ENCODE results near the gene RWDD1. TPM values are rescaled to one million over a fixed set of nuclear protein-coding genes. Genes with fewer than 3 reads are reported as not detected.

The RWDD1 gene
- total and polyA plus RNA-seq, 2 of the 13 experiments (the other 11 are each of a cell fraction or from before 2014, with no cell fraction given), result 27.4 to 67.1 TPM

DNA sequence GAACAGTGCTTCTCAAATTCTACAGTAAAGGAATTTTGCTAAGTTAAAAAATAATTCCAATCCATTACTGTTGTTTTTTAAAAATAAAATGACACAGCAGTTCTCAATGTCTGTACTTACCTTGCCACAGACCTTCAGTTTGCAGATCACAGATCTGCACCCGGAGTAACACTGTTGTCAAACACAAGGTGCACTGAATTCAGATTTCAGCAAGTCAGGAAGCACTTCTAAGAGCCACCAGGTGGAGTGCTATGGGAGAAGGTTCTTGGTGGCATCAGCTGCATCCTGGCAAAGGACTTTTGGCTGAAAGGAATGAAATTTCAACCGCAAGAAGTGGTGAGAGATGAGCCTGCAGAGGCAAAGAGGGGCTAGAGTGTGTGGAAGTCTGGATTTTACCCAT is 62.4 kb downstream of the RWDD1 start (continued):
- TF ChIP-seq, protein P1, sequence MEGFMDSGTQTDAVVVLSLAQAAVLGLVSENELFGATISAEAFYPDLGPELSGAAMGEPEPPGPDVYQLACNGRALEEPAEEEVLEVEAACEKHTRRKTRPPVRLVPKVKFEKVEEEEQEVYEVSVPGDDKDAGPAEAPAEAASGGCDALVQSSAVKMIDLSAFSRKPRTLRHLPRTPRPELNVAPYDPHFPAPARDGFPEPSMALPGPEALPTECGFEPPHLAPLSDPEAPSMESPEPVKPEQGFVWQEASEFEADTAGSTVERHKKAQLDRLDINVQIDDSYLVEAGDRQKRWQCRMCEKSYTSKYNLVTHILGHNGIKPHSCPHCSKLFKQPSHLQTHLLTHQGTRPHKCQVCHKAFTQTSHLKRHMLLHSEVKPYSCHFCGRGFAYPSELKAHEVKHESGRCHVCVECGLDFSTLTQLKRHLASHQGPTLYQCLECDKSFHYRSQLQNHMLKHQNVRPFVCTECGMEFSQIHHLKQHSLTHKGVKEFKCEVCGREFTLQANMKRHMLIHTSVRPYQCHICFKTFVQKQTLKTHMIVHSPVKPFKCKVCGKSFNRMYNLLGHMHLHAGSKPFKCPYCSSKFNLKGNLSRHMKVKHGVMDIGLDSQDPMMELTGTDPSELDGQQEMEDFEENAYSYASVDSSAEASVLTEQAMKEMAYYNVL (CRISPR knock-in tag; IDR thresholded peaks at IDR 0.05; ENCODE audit: borderline replicate concordance), result no peak
- TF ChIP-seq ZNF326 (CRISPR knock-in tag; IDR thresholded peaks at IDR 0.05; ENCODE audit: borderline replicate concordance) (no peak), HNRNPL (IDR thresholded peaks at IDR 0.05; ENCODE audit: low read depth, low read length) (no peak), CREB1 (IDR thresholded peaks at IDR 0.05) (no peak), CREB1 (CRISPR knock-in tag; IDR thresholded peaks at IDR 0.05) (no peak), ZNF205 (CRISPR knock-in tag; IDR thresholded peaks at IDR 0.05) (no peak), ZNF160 (CRISPR knock-in tag; IDR thresholded peaks at IDR 0.05) (no peak), RBM22 (optimal IDR thresholded peaks at IDR 0.05; ENCODE audit: low read length) (peak; percentile 66)
- TF ChIP-seq, protein P2, sequence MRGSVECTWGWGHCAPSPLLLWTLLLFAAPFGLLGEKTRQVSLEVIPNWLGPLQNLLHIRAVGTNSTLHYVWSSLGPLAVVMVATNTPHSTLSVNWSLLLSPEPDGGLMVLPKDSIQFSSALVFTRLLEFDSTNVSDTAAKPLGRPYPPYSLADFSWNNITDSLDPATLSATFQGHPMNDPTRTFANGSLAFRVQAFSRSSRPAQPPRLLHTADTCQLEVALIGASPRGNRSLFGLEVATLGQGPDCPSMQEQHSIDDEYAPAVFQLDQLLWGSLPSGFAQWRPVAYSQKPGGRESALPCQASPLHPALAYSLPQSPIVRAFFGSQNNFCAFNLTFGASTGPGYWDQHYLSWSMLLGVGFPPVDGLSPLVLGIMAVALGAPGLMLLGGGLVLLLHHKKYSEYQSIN (CRISPR knock-in tag; IDR thresholded peaks at IDR 0.05; ENCODE audit: borderline replicate concordance), result no peak
- TF ChIP-seq, protein P3, sequence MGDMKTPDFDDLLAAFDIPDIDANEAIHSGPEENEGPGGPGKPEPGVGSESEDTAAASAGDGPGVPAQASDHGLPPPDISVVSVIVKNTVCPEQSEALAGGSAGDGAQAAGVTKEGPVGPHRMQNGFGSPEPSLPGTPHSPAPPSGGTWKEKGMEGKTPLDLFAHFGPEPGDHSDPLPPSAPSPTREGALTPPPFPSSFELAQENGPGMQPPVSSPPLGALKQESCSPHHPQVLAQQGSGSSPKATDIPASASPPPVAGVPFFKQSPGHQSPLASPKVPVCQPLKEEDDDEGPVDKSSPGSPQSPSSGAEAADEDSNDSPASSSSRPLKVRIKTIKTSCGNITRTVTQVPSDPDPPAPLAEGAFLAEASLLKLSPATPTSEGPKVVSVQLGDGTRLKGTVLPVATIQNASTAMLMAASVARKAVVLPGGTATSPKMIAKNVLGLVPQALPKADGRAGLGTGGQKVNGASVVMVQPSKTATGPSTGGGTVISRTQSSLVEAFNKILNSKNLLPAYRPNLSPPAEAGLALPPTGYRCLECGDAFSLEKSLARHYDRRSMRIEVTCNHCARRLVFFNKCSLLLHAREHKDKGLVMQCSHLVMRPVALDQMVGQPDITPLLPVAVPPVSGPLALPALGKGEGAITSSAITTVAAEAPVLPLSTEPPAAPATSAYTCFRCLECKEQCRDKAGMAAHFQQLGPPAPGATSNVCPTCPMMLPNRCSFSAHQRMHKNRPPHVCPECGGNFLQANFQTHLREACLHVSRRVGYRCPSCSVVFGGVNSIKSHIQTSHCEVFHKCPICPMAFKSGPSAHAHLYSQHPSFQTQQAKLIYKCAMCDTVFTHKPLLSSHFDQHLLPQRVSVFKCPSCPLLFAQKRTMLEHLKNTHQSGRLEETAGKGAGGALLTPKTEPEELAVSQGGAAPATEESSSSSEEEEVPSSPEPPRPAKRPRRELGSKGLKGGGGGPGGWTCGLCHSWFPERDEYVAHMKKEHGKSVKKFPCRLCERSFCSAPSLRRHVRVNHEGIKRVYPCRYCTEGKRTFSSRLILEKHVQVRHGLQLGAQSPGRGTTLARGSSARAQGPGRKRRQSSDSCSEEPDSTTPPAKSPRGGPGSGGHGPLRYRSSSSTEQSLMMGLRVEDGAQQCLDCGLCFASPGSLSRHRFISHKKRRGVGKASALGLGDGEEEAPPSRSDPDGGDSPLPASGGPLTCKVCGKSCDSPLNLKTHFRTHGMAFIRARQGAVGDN (CRISPR knock-in tag; IDR thresholded peaks at IDR 0.05), result no peak
- TF ChIP-seq, protein P4, sequence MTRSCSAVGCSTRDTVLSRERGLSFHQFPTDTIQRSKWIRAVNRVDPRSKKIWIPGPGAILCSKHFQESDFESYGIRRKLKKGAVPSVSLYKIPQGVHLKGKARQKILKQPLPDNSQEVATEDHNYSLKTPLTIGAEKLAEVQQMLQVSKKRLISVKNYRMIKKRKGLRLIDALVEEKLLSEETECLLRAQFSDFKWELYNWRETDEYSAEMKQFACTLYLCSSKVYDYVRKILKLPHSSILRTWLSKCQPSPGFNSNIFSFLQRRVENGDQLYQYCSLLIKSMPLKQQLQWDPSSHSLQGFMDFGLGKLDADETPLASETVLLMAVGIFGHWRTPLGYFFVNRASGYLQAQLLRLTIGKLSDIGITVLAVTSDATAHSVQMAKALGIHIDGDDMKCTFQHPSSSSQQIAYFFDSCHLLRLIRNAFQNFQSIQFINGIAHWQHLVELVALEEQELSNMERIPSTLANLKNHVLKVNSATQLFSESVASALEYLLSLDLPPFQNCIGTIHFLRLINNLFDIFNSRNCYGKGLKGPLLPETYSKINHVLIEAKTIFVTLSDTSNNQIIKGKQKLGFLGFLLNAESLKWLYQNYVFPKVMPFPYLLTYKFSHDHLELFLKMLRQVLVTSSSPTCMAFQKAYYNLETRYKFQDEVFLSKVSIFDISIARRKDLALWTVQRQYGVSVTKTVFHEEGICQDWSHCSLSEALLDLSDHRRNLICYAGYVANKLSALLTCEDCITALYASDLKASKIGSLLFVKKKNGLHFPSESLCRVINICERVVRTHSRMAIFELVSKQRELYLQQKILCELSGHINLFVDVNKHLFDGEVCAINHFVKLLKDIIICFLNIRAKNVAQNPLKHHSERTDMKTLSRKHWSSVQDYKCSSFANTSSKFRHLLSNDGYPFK (CRISPR knock-in tag; IDR thresholded peaks at IDR 0.05; ENCODE audit: borderline replicate concordance), result no peak
- TF ChIP-seq, protein P5, sequence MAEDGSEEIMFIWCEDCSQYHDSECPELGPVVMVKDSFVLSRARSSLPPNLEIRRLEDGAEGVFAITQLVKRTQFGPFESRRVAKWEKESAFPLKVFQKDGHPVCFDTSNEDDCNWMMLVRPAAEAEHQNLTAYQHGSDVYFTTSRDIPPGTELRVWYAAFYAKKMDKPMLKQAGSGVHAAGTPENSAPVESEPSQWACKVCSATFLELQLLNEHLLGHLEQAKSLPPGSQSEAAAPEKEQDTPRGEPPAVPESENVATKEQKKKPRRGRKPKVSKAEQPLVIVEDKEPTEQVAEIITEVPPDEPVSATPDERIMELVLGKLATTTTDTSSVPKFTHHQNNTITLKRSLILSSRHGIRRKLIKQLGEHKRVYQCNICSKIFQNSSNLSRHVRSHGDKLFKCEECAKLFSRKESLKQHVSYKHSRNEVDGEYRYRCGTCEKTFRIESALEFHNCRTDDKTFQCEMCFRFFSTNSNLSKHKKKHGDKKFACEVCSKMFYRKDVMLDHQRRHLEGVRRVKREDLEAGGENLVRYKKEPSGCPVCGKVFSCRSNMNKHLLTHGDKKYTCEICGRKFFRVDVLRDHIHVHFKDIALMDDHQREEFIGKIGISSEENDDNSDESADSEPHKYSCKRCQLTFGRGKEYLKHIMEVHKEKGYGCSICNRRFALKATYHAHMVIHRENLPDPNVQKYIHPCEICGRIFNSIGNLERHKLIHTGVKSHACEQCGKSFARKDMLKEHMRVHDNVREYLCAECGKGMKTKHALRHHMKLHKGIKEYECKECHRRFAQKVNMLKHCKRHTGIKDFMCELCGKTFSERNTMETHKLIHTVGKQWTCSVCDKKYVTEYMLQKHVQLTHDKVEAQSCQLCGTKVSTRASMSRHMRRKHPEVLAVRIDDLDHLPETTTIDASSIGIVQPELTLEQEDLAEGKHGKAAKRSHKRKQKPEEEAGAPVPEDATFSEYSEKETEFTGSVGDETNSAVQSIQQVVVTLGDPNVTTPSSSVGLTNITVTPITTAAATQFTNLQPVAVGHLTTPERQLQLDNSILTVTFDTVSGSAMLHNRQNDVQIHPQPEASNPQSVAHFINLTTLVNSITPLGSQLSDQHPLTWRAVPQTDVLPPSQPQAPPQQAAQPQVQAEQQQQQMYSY (CRISPR knock-in tag; IDR thresholded peaks at IDR 0.05), result peak; percentile 68
- TF ChIP-seq, protein P6, sequence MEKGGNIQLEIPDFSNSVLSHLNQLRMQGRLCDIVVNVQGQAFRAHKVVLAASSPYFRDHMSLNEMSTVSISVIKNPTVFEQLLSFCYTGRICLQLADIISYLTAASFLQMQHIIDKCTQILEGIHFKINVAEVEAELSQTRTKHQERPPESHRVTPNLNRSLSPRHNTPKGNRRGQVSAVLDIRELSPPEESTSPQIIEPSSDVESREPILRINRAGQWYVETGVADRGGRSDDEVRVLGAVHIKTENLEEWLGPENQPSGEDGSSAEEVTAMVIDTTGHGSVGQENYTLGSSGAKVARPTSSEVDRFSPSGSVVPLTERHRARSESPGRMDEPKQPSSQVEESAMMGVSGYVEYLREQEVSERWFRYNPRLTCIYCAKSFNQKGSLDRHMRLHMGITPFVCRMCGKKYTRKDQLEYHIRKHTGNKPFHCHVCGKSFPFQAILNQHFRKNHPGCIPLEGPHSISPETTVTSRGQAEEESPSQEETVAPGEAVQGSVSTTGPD (CRISPR knock-in tag; IDR thresholded peaks at IDR 0.05), result no peak

Measured in HepG2 (cell line).